Measurements from ENCODE around the gene SMYD1.

The SMYD1 gene

GRCh38 chr2:88057437-88057844, 10.2 kb upstream of the SMYD1 start:
- peaks cover 9% of the 10 kb centered on the region for H3K4me1 ChIP-seq (ENCODE audit: control insufficient read depth, insufficient read depth, low read length, poor library complexity, severe bottlenecking)
- H3K27ac ChIP-seq (ENCODE audit: low read depth, low read length, severe bottlenecking): no peak overlapping the region
- 74 to 100% methylated on average over 3 to 4 of the region's 4 CpGs for WGBS, 2 experiments (ENCODE audit: insufficient coverage in 2 of 2)

DNA sequence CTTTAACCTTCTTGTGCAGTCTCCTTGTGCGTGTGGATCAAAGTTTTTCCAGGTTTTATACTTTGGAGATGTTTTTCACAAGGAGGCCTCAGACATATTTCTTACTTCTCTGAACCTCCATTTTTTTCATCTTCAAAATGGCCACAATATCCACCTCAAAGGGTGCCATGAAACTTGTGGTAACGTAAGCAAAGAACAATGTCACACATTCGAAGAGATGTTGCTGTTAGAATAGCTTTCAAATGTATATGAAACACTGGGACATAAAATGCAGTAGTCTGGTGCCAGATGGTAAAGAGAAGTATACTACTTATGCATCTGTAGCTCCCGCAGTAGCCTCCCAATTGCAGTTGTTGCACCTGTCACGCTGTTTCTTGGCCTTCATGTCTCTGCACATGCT, 9.4 kb upstream of the SMYD1 start:
- Histone ChIP-seq H3K36me3 (ENCODE audit: control insufficient read depth, insufficient read depth, low read length) (peaks cover 10% of the 10 kb centered on the region), H3K9me3 (ENCODE audit: control insufficient read depth, low read length) (no peaks in the 10 kb centered on the region), H3K4me1 (ENCODE audit: control insufficient read depth, insufficient read depth, low read length, poor library complexity, severe bottlenecking) (peaks cover 9% of the 10 kb centered on the region), H3K4me3 (ENCODE audit: extremely low read depth, insufficient read depth, low read length, poor library complexity, severe bottlenecking) (no peak overlapping the region), H3K27ac (ENCODE audit: low read depth, low read length, severe bottlenecking) (no peak overlapping the region)
- WGBS, 2 experiments (ENCODE audit: insufficient coverage in 2 of 2): 83 to 84% methylated on average over 3 of the region's 5 CpGs

More at GRCh38 chr2:88057437-88057844, 10.2 kb upstream of the SMYD1 start:
- H3K4me3 ChIP-seq (ENCODE audit: extremely low read depth, insufficient read depth, low read length, poor library complexity, severe bottlenecking): no peak overlapping the region
- H3K9me3 ChIP-seq (ENCODE audit: control insufficient read depth, low read length): no peaks in the 10 kb centered on the region
- H3K36me3 ChIP-seq (ENCODE audit: control insufficient read depth, insufficient read depth, low read length): peaks cover 14% of the 10 kb centered on the region

- Histone ChIP-seq H3K36me3 (ENCODE audit: control insufficient read depth, insufficient read depth, low read length) (no peaks in the 10 kb centered on the region), H3K4me3 (ENCODE audit: extremely low read depth, insufficient read depth, low read length, poor library complexity, severe bottlenecking) (no peak overlapping the region), H3K9me3 (ENCODE audit: control insufficient read depth, low read length) (no peaks in the 10 kb centered on the region), H3K27ac (ENCODE audit: low read depth, low read length, severe bottlenecking) (no peak overlapping the region), H3K4me1 (ENCODE audit: control insufficient read depth, insufficient read depth, low read length, poor library complexity, severe bottlenecking) (no peaks in the 10 kb centered on the region)
- WGBS, 2 experiments (ENCODE audit: insufficient coverage in 2 of 2): 29 to 56% methylated on average over 1 to 4 of the region's 5 CpGs
Measured at GRCh38 chr2:88059979-88060906, 7.4 kb upstream of the SMYD1 start.

GRCh38 chr2:88060907-88061275, 6.7 kb upstream of the SMYD1 start:
- Histone ChIP-seq H3K36me3 (ENCODE audit: control insufficient read depth, insufficient read depth, low read length) (no peaks in the 10 kb centered on the region), H3K4me3 (ENCODE audit: extremely low read depth, insufficient read depth, low read length, poor library complexity, severe bottlenecking) (no peak overlapping the region), H3K27ac (ENCODE audit: low read depth, low read length, severe bottlenecking) (no peak overlapping the region), H3K9me3 (ENCODE audit: control insufficient read depth, low read length) (no peaks in the 10 kb centered on the region), H3K4me1 (ENCODE audit: control insufficient read depth, insufficient read depth, low read length, poor library complexity, severe bottlenecking) (peaks cover 2% of the 10 kb centered on the region)
- no CpG with 5 or more reads among the region's 2 CpGs for WGBS, 2 experiments (ENCODE audit: insufficient coverage in 2 of 2)

DNA sequence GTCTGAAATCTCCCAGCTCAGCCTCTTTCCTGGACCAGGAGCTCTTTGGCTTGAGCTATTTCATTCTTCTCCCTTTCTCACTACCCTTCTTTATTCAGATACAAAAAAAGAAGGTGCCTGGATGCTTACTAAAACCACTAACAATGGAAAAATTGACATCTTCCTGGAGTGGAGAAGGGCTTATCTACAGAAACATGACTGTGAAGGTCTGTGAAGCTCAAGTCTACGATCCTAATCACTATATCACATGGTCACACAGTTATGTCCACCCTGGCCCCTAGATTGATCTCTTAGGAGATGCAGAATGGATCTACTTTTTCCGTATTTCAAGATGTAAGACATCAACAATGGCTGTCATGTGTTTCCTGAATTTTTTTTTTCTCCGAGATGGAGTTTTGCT, 6.3 kb upstream of the SMYD1 start:
- 77 to 96% methylated on average over 3 of the region's 3 CpGs for WGBS, 2 experiments (ENCODE audit: insufficient coverage in 2 of 2)
- peaks cover 5% of the 10 kb centered on the region for H3K4me1 ChIP-seq (ENCODE audit: control insufficient read depth, insufficient read depth, low read length, poor library complexity, severe bottlenecking)
- no peak overlapping the region for H3K27ac ChIP-seq (ENCODE audit: low read depth, low read length, severe bottlenecking)
- no peaks in the 10 kb centered on the region for H3K9me3 ChIP-seq (ENCODE audit: control insufficient read depth, low read length)
- H3K36me3 ChIP-seq (ENCODE audit: control insufficient read depth, insufficient read depth, low read length): no peaks in the 10 kb centered on the region
- H3K4me3 ChIP-seq (ENCODE audit: extremely low read depth, insufficient read depth, low read length, poor library complexity, severe bottlenecking): no peak overlapping the region

DNA sequence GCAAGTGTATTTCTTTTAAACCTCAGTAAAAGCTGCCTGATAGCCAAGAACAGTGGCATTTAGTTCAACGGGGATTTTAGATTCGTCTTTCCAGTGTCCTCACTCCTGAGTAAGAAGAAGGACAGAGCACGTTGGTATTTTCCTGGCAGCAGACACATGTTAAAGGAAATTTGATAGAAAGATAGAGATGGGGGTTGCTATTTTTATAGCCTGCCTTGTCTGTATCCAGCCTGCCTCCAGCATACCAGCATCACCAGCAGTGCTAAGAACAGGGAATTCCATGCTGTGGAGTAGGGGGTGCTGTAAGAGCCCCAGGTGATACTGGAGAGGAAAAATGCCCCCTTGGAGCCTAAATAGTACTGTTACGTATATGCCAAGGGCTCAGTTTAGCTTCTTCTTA, 1.1 kb upstream of the SMYD1 start:
- Histone ChIP-seq H3K36me3 (ENCODE audit: control insufficient read depth, insufficient read depth, low read length) (no peaks in the 10 kb centered on the region), H3K4me3 (ENCODE audit: extremely low read depth, insufficient read depth, low read length, poor library complexity, severe bottlenecking) (no peak overlapping the region), H3K9me3 (ENCODE audit: control insufficient read depth, low read length) (no peaks in the 10 kb centered on the region), H3K4me1 (ENCODE audit: control insufficient read depth, insufficient read depth, low read length, poor library complexity, severe bottlenecking) (peaks cover 15% of the 10 kb centered on the region), H3K27ac (ENCODE audit: low read depth, low read length, severe bottlenecking) (peak overlapping the region; percentile 45)
- 57% methylated on average over 3 of the region's 4 CpGs for WGBS, 2 experiments (ENCODE audit: insufficient coverage in 2 of 2)

DNA sequence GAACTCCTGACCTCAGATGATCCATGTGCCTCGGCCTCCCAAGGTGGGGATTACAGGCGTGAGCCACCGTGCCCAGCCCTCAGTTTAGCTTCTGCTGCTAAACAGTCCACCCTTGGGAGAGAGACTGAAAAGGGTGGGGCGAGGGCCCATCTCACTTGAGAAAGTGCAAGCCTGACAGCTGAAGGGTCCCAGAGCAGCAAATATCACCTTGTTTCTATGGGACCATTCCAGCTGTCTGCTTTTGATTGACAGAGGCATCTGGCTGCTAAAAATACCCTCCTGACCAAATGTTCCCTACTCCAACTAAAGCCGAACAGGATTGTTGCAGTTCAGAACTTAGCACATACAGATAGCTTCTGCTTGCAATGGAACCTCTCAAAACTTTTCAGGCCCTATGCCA, 436 bp upstream of the SMYD1 start:
- H3K27ac ChIP-seq (ENCODE audit: low read depth, low read length, severe bottlenecking): no peak overlapping the region
- WGBS, 2 experiments (ENCODE audit: insufficient coverage in 2 of 2): 87 to 100% methylated on average over 1 to 4 of the region's 5 CpGs
- peaks cover 15% of the 10 kb centered on the region for H3K4me1 ChIP-seq (ENCODE audit: control insufficient read depth, insufficient read depth, low read length, poor library complexity, severe bottlenecking)
- no peak overlapping the region for H3K4me3 ChIP-seq (ENCODE audit: extremely low read depth, insufficient read depth, low read length, poor library complexity, severe bottlenecking)
- H3K9me3 ChIP-seq (ENCODE audit: control insufficient read depth, low read length): no peaks in the 10 kb centered on the region
- no peaks in the 10 kb centered on the region for H3K36me3 ChIP-seq (ENCODE audit: control insufficient read depth, insufficient read depth, low read length)

DNA sequence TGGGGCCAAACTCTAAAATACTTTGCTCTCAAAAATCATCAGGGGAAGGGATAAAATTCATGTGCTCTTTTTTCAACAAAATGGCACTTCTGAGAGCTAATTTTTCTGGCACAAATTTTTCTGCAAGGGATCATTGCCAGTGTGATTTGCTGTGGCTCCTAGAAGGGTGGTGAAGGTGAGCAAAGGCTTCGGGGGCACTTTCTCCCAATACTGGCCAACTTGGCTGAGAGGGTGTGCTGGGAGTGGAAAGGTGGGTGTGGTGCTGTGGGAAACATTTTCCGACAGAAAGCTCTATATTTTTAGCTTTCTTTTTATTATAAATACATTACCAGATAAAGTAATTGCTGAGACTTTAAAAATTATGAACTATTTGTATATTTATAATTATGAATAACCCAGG, 419 bp downstream of the SMYD1 start:
- Histone ChIP-seq H3K36me3 (ENCODE audit: control insufficient read depth, insufficient read depth, low read length) (no peaks in the 10 kb centered on the region), H3K9me3 (ENCODE audit: control insufficient read depth, low read length) (no peaks in the 10 kb centered on the region), H3K4me3 (ENCODE audit: extremely low read depth, insufficient read depth, low read length, poor library complexity, severe bottlenecking) (no peak overlapping the region), H3K27ac (ENCODE audit: low read depth, low read length, severe bottlenecking) (no peak overlapping the region), H3K4me1 (ENCODE audit: control insufficient read depth, insufficient read depth, low read length, poor library complexity, severe bottlenecking) (peaks cover 15% of the 10 kb centered on the region)
- WGBS, 2 experiments (ENCODE audit: insufficient coverage in 2 of 2): 100% methylated on average over 1 of the region's 2 CpGs; no CpG with 5 or more reads in 1 of the 2 experiments

- no peaks in the 10 kb centered on the region for H3K36me3 ChIP-seq (ENCODE audit: control insufficient read depth, insufficient read depth, low read length)
- no peak overlapping the region for H3K27ac ChIP-seq (ENCODE audit: low read depth, low read length, severe bottlenecking)
- H3K4me1 ChIP-seq (ENCODE audit: control insufficient read depth, insufficient read depth, low read length, poor library complexity, severe bottlenecking): peaks cover 15% of the 10 kb centered on the region
- no peak overlapping the region for H3K4me3 ChIP-seq (ENCODE audit: extremely low read depth, insufficient read depth, low read length, poor library complexity, severe bottlenecking)
- peaks cover 4% of the 10 kb centered on the region for H3K9me3 ChIP-seq (ENCODE audit: control insufficient read depth, low read length)
Measured at GRCh38 chr2:88069117-88069516, 1.5 kb downstream of the SMYD1 start.

- no peak overlapping the region for H3K4me3 ChIP-seq (ENCODE audit: extremely low read depth, insufficient read depth, low read length, poor library complexity, severe bottlenecking)
- WGBS, 2 experiments (ENCODE audit: insufficient coverage in 2 of 2): no CpG with 5 or more reads among the region's 1 CpG
- H3K4me1 ChIP-seq (ENCODE audit: control insufficient read depth, insufficient read depth, low read length, poor library complexity, severe bottlenecking): peaks cover 15% of the 10 kb centered on the region
- H3K27ac ChIP-seq (ENCODE audit: low read depth, low read length, severe bottlenecking): no peak overlapping the region
- peaks cover 5% of the 10 kb centered on the region for H3K9me3 ChIP-seq (ENCODE audit: control insufficient read depth, low read length)
- no peaks in the 10 kb centered on the region for H3K36me3 ChIP-seq (ENCODE audit: control insufficient read depth, insufficient read depth, low read length)
Measured at GRCh38 chr2:88070055-88070454, 2.4 kb downstream of the SMYD1 start.

- WGBS, 2 experiments (ENCODE audit: insufficient coverage in 2 of 2): 80% methylated on average over 1 to 2 of the region's 2 CpGs
- Histone ChIP-seq H3K27ac (ENCODE audit: low read depth, low read length, severe bottlenecking) (no peak overlapping the region), H3K9me3 (ENCODE audit: control insufficient read depth, low read length) (peaks cover 5% of the 10 kb centered on the region), H3K4me3 (ENCODE audit: extremely low read depth, insufficient read depth, low read length, poor library complexity, severe bottlenecking) (no peak overlapping the region), H3K4me1 (ENCODE audit: control insufficient read depth, insufficient read depth, low read length, poor library complexity, severe bottlenecking) (peaks cover 10% of the 10 kb centered on the region), H3K36me3 (ENCODE audit: control insufficient read depth, insufficient read depth, low read length) (no peaks in the 10 kb centered on the region)
Measured at GRCh38 chr2:88071365-88071764, 3.7 kb downstream of the SMYD1 start.

Measured in mesodermal cell (in vitro differentiated cells).